GM19324 (cell line): ENCODE results near the gene CRMP1.

Source experiments
- ATAC-seq: cut with Tn5 transposase; IDR thresholded peaks from one replicate; pipeline ENCODE4 v1.9.1; 2021; ENCODE audit warnings: mild to moderate bottlenecking, moderate library complexity; ENCODE audit not compliant: unreplicated experiment, low FRiP score

Gene CRMP1

GRCh38 chr4:5890063-5890727 lies 2.7 kb downstream of the CRMP1 start:
- no peak for ATAC-seq

- ATAC-seq, result no peak
These were observed 3.7 kb downstream of the CRMP1 start for GRCh38 chr4:5889002-5889696.

GRCh38 chr4:5888222-5889001 lies 4.5 kb downstream of the CRMP1 start:
- no peak for ATAC-seq

GRCh38 chr4:5887361-5888221 lies 5.3 kb downstream of the CRMP1 start:
- ATAC-seq, result no peak

GRCh38 chr4:5887011-5887360 lies 5.9 kb downstream of the CRMP1 start:
- no peak for ATAC-seq

- no peak for ATAC-seq
These were observed 7.2 kb downstream of the CRMP1 start for GRCh38 chr4:5885733-5886132.

GRCh38 chr4:5884796-5885195 lies 8.1 kb downstream of the CRMP1 start:
- no peak for ATAC-seq

- no peak for ATAC-seq
These were observed 9.0 kb downstream of the CRMP1 start for GRCh38 chr4:5883916-5884315.

GRCh38 chr4:5882947-5883346 lies 9.9 kb downstream of the CRMP1 start:
- no peak for ATAC-seq

- no peak for ATAC-seq
These were observed 11.5 kb downstream of the CRMP1 start for GRCh38 chr4:5881340-5881739.

- ATAC-seq, result no peak
These were observed 14.5 kb downstream of the CRMP1 start for GRCh38 chr4:5878359-5878758.

- ATAC-seq, result no peak
These were observed 15.5 kb downstream of the CRMP1 start for GRCh38 chr4:5877392-5877791.

- ATAC-seq, result no peak
These were observed 18.0 kb downstream of the CRMP1 start for GRCh38 chr4:5874811-5875449.

- no peak for ATAC-seq
These were observed 22.2 kb downstream of the CRMP1 start for GRCh38 chr4:5870701-5871100.

GRCh38 chr4:5869966-5870619 lies 22.8 kb downstream of the CRMP1 start:
- ATAC-seq, result no peak

- no peak for ATAC-seq
These were observed 25.0 kb downstream of the CRMP1 start for GRCh38 chr4:5867866-5868265.

GRCh38 chr4:5866841-5867813 lies 25.8 kb downstream of the CRMP1 start:
- no peak for ATAC-seq

- ATAC-seq, result no peak
These were observed 26.8 kb downstream of the CRMP1 start for GRCh38 chr4:5865896-5866599.
